Smooth muscle cell (in vitro differentiated cells): Measurements from ENCODE around the gene LAMB4. TPM values are rescaled to one million over a fixed set of nuclear protein-coding genes. Genes with fewer than 3 reads are reported as not detected.
"Not testable (repeated sequence)": the region's sequence is repeated elsewhere in the genome, so short reads cannot be mapped to it uniquely, and the experiment has no call there.

Source experiments
- DNase-seq: peaks from one replicate; lab custom pipeline; 2025; ENCODE audit not compliant: unreplicated experiment; lab: John Stamatoyannopoulos, UW
- H2AFZ ChIP-seq: fragments of 200-600 bp; sonication (generic); 2 replicates; pipeline ENCODE4 v1.6.0; 2016; ENCODE audit warnings: antibody characterized with exemption, low read depth, mild to moderate bottlenecking
- H3F3A ChIP-seq: fragments of 200-600 bp; sonication (generic); 2 replicates; pipeline ENCODE4 v1.6.0; 2017; ENCODE audit warnings: antibody characterized with exemption, low read depth
- H3K27ac ChIP-seq: fragments of 200-600 bp; sonication (generic); 2 replicates; pipeline ENCODE4 v1.5.1; 2016; ENCODE audit warnings: low read depth, mild to moderate bottlenecking
- H3K27me3 ChIP-seq: fragments of 200-600 bp; sonication (generic); 2 replicates; pipeline ENCODE4 v1.6.1; 2016; ENCODE audit warnings: low read depth, mild to moderate bottlenecking
- H3K36me3 ChIP-seq: fragments of 200-600 bp; sonication (generic); 2 replicates; pipeline ENCODE4 v1.5.1; 2016; ENCODE audit warnings: low read depth
- H3K4me1 ChIP-seq: fragments of 200-600 bp; sonication (generic); 2 replicates; pipeline ENCODE4 v1.5.1; 2016; ENCODE audit warnings: low read depth
- H3K4me2 ChIP-seq: fragments of 200-600 bp; sonication (generic); 2 replicates; pipeline ENCODE4 v1.6.0; 2016; ENCODE audit warnings: mild to moderate bottlenecking
- H3K4me3 ChIP-seq: fragments of 200-600 bp; sonication (generic); 2 replicates; pipeline ENCODE4 v1.5.1; 2016; ENCODE audit warnings: mild to moderate bottlenecking
- H3K79me2 ChIP-seq: fragments of 200-600 bp; sonication (generic); 2 replicates; pipeline ENCODE4 v1.6.0; 2016; ENCODE audit warnings: low read depth, mild to moderate bottlenecking
- H3K9ac ChIP-seq: fragments of 200-600 bp; sonication (generic); 2 replicates; pipeline ENCODE4 v1.6.0; 2016; ENCODE audit warnings: low read depth
- H3K9me3 ChIP-seq: fragments of 200-600 bp; sonication (generic); replicated peaks from 2 replicates; pipeline ENCODE4 v1.5.1; 2016; ENCODE audit warnings: low read depth
- H4K20me1 ChIP-seq: fragments of 200-600 bp; sonication (generic); 2 replicates; pipeline ENCODE4 v1.6.0; 2016; ENCODE audit warnings: low read depth
- CTCF ChIP-seq: fragments of 200-600 bp; sonication (generic); IDR thresholded peaks from 2 replicates; pipeline ENCODE4 v1.5.1; 2017; ENCODE audit warnings: borderline replicate concordance, mild to moderate bottlenecking, antibody characterized with exemption; ENCODE audit not compliant: insufficient read depth, poor library complexity, severe bottlenecking
- WGBS: methylation state at CpG from one replicate; pipeline ENCODE4 v1.1.7; 2016; ENCODE audit warnings: low lambda C conversion rate; 5-methylcytosine and 5-hydroxymethylcytosine counted together
- polyA plus RNA-seq: library from polyadenylated mRNA; unstranded; fragments of >200 nt; fragmentation: Nextera tagmentation; extraction: Ambion mirVana; gene quantifications from 2 replicates; pipeline ENCODE4 v1.2.1, GENCODE V29; 2016
- total RNA-seq: library from RNA; depleted of rRNA; stranded (reverse); fragments of >200 nt; gene quantifications from 2 replicates; pipeline ENCODE4 v1.2.3, GENCODE V29; 2014

Gene LAMB4
- total and polyA plus RNA-seq, 2 experiments from 2014 or later = 0.06 to 0.67 TPM

- no peaks in the 10 kb centered on the region for H3K9me3 ChIP-seq
- H2AFZ ChIP-seq = no peak overlapping the region
- H3K79me2 ChIP-seq = no peaks in the 10 kb centered on the region
- H4K20me1 ChIP-seq = no peaks in the 10 kb centered on the region
- no peaks in the 10 kb centered on the region for H3K27me3 ChIP-seq
- peaks cover 4% of the 10 kb centered on the region for H3K4me1 ChIP-seq
- DNase-seq = no peak
- no peak overlapping the region for H3K9ac ChIP-seq
- no peaks in the 10 kb centered on the region for H3K36me3 ChIP-seq
- H3K27ac ChIP-seq = no peak overlapping the region
- no peak for TF ChIP-seq CTCF
- no peak overlapping the region for H3K4me2 ChIP-seq
- 87% methylated on average over 1 of the region's 1 CpG for WGBS
- no peak overlapping the region for H3K4me3 ChIP-seq
- H3F3A ChIP-seq = no peaks in the 10 kb centered on the region
These were observed 92.4 kb downstream of the LAMB4 start for GRCh38 chr7:108037741-108038140.

- Histone ChIP-seq H3K9ac (no peak overlapping the region), H3K79me2 (no peaks in the 10 kb centered on the region), H4K20me1 (no peaks in the 10 kb centered on the region), H3F3A (no peaks in the 10 kb centered on the region), H3K4me3 (no peak overlapping the region), H3K4me1 (peaks cover 4% of the 10 kb centered on the region), H3K36me3 (no peaks in the 10 kb centered on the region), H3K9me3 (no peaks in the 10 kb centered on the region), H2AFZ (no peak overlapping the region), H3K27me3 (no peaks in the 10 kb centered on the region), H3K27ac (no peak overlapping the region), H3K4me2 (no peak overlapping the region)
- DNase-seq = no peak
- WGBS = 91% methylated on average over 3 of the region's 3 CpGs
- no peak for TF ChIP-seq CTCF
These were observed 93.0 kb downstream of the LAMB4 start for GRCh38 chr7:108037140-108037539.

- Histone ChIP-seq H3F3A (no peaks in the 10 kb centered on the region), H3K9me3 (no peaks in the 10 kb centered on the region), H3K27ac (no peak overlapping the region), H3K4me2 (no peak overlapping the region), H3K79me2 (no peaks in the 10 kb centered on the region), H3K9ac (no peak overlapping the region), H3K4me3 (no peak overlapping the region), H4K20me1 (no peaks in the 10 kb centered on the region), H2AFZ (no peak overlapping the region), H3K27me3 (no peaks in the 10 kb centered on the region), H3K4me1 (peaks cover 14% of the 10 kb centered on the region), H3K36me3 (no peaks in the 10 kb centered on the region)
- TF ChIP-seq CTCF = no peak
- 61% methylated on average over 2 of the region's 2 CpGs for WGBS
- DNase-seq = no peak
These were observed 95.6 kb downstream of the LAMB4 start for GRCh38 chr7:108034586-108034985.

GRCh38 chr7:108033776-108034497, 96.2 kb downstream of the LAMB4 start:
- Histone ChIP-seq H2AFZ (no peak overlapping the region), H3K36me3 (no peaks in the 10 kb centered on the region), H3K9me3 (no peaks in the 10 kb centered on the region), H4K20me1 (no peaks in the 10 kb centered on the region), H3K4me1 (peaks cover 14% of the 10 kb centered on the region), H3K9ac (no peak overlapping the region), H3K4me2 (no peak overlapping the region), H3F3A (no peaks in the 10 kb centered on the region), H3K4me3 (no peak overlapping the region), H3K79me2 (no peaks in the 10 kb centered on the region), H3K27ac (no peak overlapping the region), H3K27me3 (no peaks in the 10 kb centered on the region)
- 87% methylated on average over 5 of the region's 5 CpGs for WGBS
- TF ChIP-seq CTCF = no peak
- DNase-seq = no peak

GRCh38 chr7:108033309-108033708, 96.9 kb downstream of the LAMB4 start:
- H3K27me3 ChIP-seq, H3F3A ChIP-seq, H3K4me2 ChIP-seq, H3K4me3 ChIP-seq, H3K79me2 ChIP-seq, H3K36me3 ChIP-seq, H3K9ac ChIP-seq, H3K9me3 ChIP-seq, H4K20me1 ChIP-seq, H3K27ac ChIP-seq, H2AFZ ChIP-seq, DNase-seq: not testable (repeated sequence)
- WGBS = 80% methylated on average over 8 of the region's 8 CpGs
- peaks cover 14% of the 10 kb centered on the region for H3K4me1 ChIP-seq
